Measurements from ENCODE around the gene ARPC5.

Gene ARPC5

GRCh38 chr1:183638649-183639387 lies 3.2 kb upstream of the ARPC5 start:
- H3K36me3 ChIP-seq (replicated peaks in 1 of 2; ENCODE audit: control insufficient read depth in 2 of 2, insufficient read depth in 2 of 2, low read length in 2 of 2): no peaks in the 10 kb centered on the region
- no peaks in the 10 kb centered on the region for H3K9me3 ChIP-seq (replicated peaks in 1 of 2; ENCODE audit: control insufficient read depth in 2 of 2, insufficient read depth in 1 of 2, low read depth in 1 of 2, low read length in 2 of 2)
- H2BK12ac ChIP-seq (ENCODE audit: low read length): no peak overlapping the region
- no peak overlapping the region for H3K9ac ChIP-seq (ENCODE audit: low read depth, low read length, poor library complexity)
- no peak overlapping the region for H2BK15ac ChIP-seq (ENCODE audit: low read length)
- no peak overlapping the region for H3K18ac ChIP-seq (ENCODE audit: low read length)
- no peak overlapping the region for H2BK5ac ChIP-seq (ENCODE audit: low read length)
- H3K4ac ChIP-seq (ENCODE audit: low read length): no peak overlapping the region
- H3K27ac ChIP-seq (replicated peaks; ENCODE audit: low read length): no peak overlapping the region
- H3K4me3 ChIP-seq (ENCODE audit: low read length in 2 of 2): no peak overlapping the region
- H4K91ac ChIP-seq (ENCODE audit: low read depth, low read length, poor library complexity): no peak overlapping the region
- DNase-seq (ENCODE audit: low spot score): no peak
- H3K4me1 ChIP-seq (ENCODE audit: control insufficient read depth in 2 of 2, insufficient read depth in 1 of 2, low read depth in 1 of 2, low read length in 2 of 2): peaks cover 1 to 6% of the 10 kb centered on the region in 2 donors
- H3K23ac ChIP-seq (ENCODE audit: low read depth, low read length, poor library complexity): no peak overlapping the region
- H3K27me3 ChIP-seq (ENCODE audit: control insufficient read depth in 3 of 3, insufficient read depth in 3 of 3, low read depth in 1 of 3, low read length in 3 of 3): no peaks in the 10 kb centered on the region
- no peak overlapping the region for H2AK5ac ChIP-seq (ENCODE audit: low read depth, low read length)
- H3K4me2 ChIP-seq (ENCODE audit: insufficient read depth, low read length, poor library complexity, severe bottlenecking): no peak overlapping the region
- H3K79me1 ChIP-seq (ENCODE audit: low read depth, low read length): peaks cover 5% of the 10 kb centered on the region
- no peak overlapping the region for H3K14ac ChIP-seq (ENCODE audit: low read length)
- WGBS, 2 donors (ENCODE audit: extremely low coverage in 2 of 2, insufficient read length in 2 of 2, insufficient replicate concordance in 1 of 2): no CpG with 5 or more reads among the region's 7 CpGs
- no peak overlapping the region for H2AFZ ChIP-seq (ENCODE audit: low read length)
- no peak overlapping the region for H4K8ac ChIP-seq (ENCODE audit: low read depth, low read length)
- no peak overlapping the region for H2BK120ac ChIP-seq (ENCODE audit: low read depth, low read length)

DNA sequence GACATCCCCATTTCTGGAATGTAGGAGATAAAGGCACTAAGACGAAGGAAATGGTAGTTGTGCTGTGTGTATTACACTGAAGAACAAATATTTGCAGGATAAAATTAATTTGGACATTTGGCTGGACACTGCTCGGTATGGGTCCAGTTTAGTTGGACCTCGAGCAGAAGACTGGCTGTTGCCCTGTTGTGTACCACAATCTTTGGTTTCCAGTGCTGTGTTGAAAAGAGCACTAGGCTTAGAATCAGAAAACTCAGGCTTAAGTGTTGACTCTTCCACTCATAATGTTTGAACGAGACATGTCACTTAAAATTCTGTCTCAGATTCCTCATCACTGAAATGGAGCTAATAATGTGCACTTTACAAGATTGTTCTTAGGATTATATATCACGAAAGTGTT lies 1.2 kb upstream of the ARPC5 start:
- peak overlapping the region in 1 of 2 donors; percentile 94 for H3K4me3 ChIP-seq (ENCODE audit: low read length in 2 of 2)

DNA sequence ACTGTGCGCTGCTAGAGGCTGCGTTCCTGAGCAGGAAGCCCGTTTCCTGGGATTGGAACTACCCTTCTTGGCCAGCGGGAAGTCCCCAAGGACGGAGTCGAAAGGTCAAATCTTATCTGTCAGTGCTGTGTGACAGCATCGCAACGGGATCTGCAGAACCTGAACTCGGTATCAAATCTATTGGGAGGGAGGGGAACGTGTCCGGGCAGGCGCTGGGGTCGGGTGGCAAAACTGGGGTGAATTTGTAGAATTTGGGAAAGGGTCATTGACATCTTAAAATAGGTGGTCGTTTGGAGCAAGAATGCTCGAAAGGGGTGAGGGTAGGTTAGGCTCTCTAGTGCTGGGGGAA lies 725 bp upstream of the ARPC5 start:
- no CpG with 5 or more reads among the region's 15 CpGs for WGBS, 2 donors (ENCODE audit: extremely low coverage in 2 of 2, insufficient read length in 2 of 2, insufficient replicate concordance in 1 of 2)
- H2AK5ac ChIP-seq (ENCODE audit: low read depth, low read length): no peak overlapping the region
- H2AFZ ChIP-seq (ENCODE audit: low read length): peak overlapping the region; percentile 97
- no peak overlapping the region for H2BK5ac ChIP-seq (ENCODE audit: low read length)
- H3K18ac ChIP-seq (ENCODE audit: low read length): no peak overlapping the region
- H3K9ac ChIP-seq (ENCODE audit: low read depth, low read length, poor library complexity): no peak overlapping the region
- H3K4me2 ChIP-seq (ENCODE audit: insufficient read depth, low read length, poor library complexity, severe bottlenecking): peak overlapping the region; percentile 77
- DNase-seq (ENCODE audit: low spot score): no peak
- H2BK15ac ChIP-seq (ENCODE audit: low read length): no peak overlapping the region
- peaks cover 0 to 18% of the 10 kb centered on the region in 2 donors for H3K36me3 ChIP-seq (replicated peaks in 1 of 2; ENCODE audit: control insufficient read depth in 2 of 2, insufficient read depth in 2 of 2, low read length in 2 of 2)
- peaks cover 1 to 14% of the 10 kb centered on the region in 2 donors for H3K4me1 ChIP-seq (ENCODE audit: control insufficient read depth in 2 of 2, insufficient read depth in 1 of 2, low read depth in 1 of 2, low read length in 2 of 2)
- peaks cover 5% of the 10 kb centered on the region for H3K79me1 ChIP-seq (ENCODE audit: low read depth, low read length)
- no peaks in the 10 kb centered on the region for H3K9me3 ChIP-seq (replicated peaks in 1 of 2; ENCODE audit: control insufficient read depth in 2 of 2, insufficient read depth in 1 of 2, low read depth in 1 of 2, low read length in 2 of 2)
- no peak overlapping the region for H3K23ac ChIP-seq (ENCODE audit: low read depth, low read length, poor library complexity)
- peak overlapping the region; percentile 80 to 94 for H3K4me3 ChIP-seq (ENCODE audit: low read length in 2 of 2)
- H4K8ac ChIP-seq (ENCODE audit: low read depth, low read length): no peak overlapping the region
- H3K27ac ChIP-seq (replicated peaks; ENCODE audit: low read length): no peak overlapping the region
- no peaks in the 10 kb centered on the region for H3K27me3 ChIP-seq (ENCODE audit: control insufficient read depth in 3 of 3, insufficient read depth in 3 of 3, low read depth in 1 of 3, low read length in 3 of 3)
- H2BK12ac ChIP-seq (ENCODE audit: low read length): no peak overlapping the region
- H2BK120ac ChIP-seq (ENCODE audit: low read depth, low read length): no peak overlapping the region
- H3K4ac ChIP-seq (ENCODE audit: low read length): no peak overlapping the region
- no peak overlapping the region for H4K91ac ChIP-seq (ENCODE audit: low read depth, low read length, poor library complexity)
- no peak overlapping the region for H3K14ac ChIP-seq (ENCODE audit: low read length)

More for the DNA sequence above, 1.2 kb upstream of the ARPC5 start:
- no peak for DNase-seq (ENCODE audit: low spot score)
- no peak overlapping the region for H2BK5ac ChIP-seq (ENCODE audit: low read length)
- H2BK12ac ChIP-seq (ENCODE audit: low read length): no peak overlapping the region
- peaks cover 0 to 15% of the 10 kb centered on the region in 2 donors for H3K36me3 ChIP-seq (replicated peaks in 1 of 2; ENCODE audit: control insufficient read depth in 2 of 2, insufficient read depth in 2 of 2, low read length in 2 of 2)
- WGBS, 2 donors (ENCODE audit: extremely low coverage in 2 of 2, insufficient read length in 2 of 2, insufficient replicate concordance in 1 of 2): no CpG with 5 or more reads among the region's 5 CpGs
- H2AFZ ChIP-seq (ENCODE audit: low read length): peak overlapping the region; percentile 97
- H3K9ac ChIP-seq (ENCODE audit: low read depth, low read length, poor library complexity): no peak overlapping the region
- no peaks in the 10 kb centered on the region for H3K27me3 ChIP-seq (ENCODE audit: control insufficient read depth in 3 of 3, insufficient read depth in 3 of 3, low read depth in 1 of 3, low read length in 3 of 3)
- no peak overlapping the region for H3K27ac ChIP-seq (replicated peaks; ENCODE audit: low read length)
- H2AK5ac ChIP-seq (ENCODE audit: low read depth, low read length): no peak overlapping the region
- no peak overlapping the region for H2BK15ac ChIP-seq (ENCODE audit: low read length)
- no peak overlapping the region for H4K91ac ChIP-seq (ENCODE audit: low read depth, low read length, poor library complexity)
- H3K4ac ChIP-seq (ENCODE audit: low read length): no peak overlapping the region
- H4K8ac ChIP-seq (ENCODE audit: low read depth, low read length): no peak overlapping the region
- no peaks in the 10 kb centered on the region for H3K9me3 ChIP-seq (replicated peaks in 1 of 2; ENCODE audit: control insufficient read depth in 2 of 2, insufficient read depth in 1 of 2, low read depth in 1 of 2, low read length in 2 of 2)
- H2BK120ac ChIP-seq (ENCODE audit: low read depth, low read length): no peak overlapping the region
- H3K23ac ChIP-seq (ENCODE audit: low read depth, low read length, poor library complexity): no peak overlapping the region
- no peak overlapping the region for H3K18ac ChIP-seq (ENCODE audit: low read length)
- no peak overlapping the region for H3K4me2 ChIP-seq (ENCODE audit: insufficient read depth, low read length, poor library complexity, severe bottlenecking)
- H3K14ac ChIP-seq (ENCODE audit: low read length): no peak overlapping the region
- peaks cover 1 to 13% of the 10 kb centered on the region in 2 donors for H3K4me1 ChIP-seq (ENCODE audit: control insufficient read depth in 2 of 2, insufficient read depth in 1 of 2, low read depth in 1 of 2, low read length in 2 of 2)
- H3K79me1 ChIP-seq (ENCODE audit: low read depth, low read length): peaks cover 5% of the 10 kb centered on the region

DNA sequence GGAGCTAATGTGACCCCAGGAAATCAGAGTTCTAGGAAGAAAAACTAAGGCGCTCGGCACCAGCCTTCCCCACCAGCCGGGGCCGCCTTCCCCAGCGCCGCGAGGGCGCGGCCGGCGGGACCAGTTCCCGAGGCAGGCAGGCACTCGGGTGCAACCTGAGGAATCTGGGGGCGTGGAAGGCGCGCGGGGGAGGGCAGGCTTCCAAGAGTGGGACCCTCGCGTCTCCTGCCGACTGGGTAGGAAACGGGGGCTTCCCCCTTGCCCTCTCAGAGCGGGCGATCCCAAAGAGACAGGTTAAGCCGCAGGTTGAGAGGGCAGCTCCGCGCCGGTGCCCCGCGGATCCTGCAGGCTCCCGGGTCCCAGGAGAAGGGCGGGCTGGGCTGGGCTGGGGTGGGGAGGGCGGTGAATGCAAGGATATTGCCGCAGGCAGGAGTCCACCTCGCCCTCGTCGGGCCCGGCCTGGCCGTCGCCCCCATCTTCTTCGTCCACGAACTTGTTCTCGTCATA lies 431 bp downstream of the ARPC5 start:
- Histone ChIP-seq H3K9ac (ENCODE audit: low read depth, low read length, poor library complexity) (peak overlapping the region; percentile 96), H2BK5ac (ENCODE audit: low read length) (peak overlapping the region; percentile 87), H3K4me3 (ENCODE audit: low read length in 2 of 2) (peak overlapping the region; percentile 94 to 95), H3K18ac (ENCODE audit: low read length) (peak overlapping the region; percentile 99), H3K23ac (ENCODE audit: low read depth, low read length, poor library complexity) (peak overlapping the region; percentile 37), H3K4me1 (ENCODE audit: control insufficient read depth in 2 of 2, insufficient read depth in 1 of 2, low read depth in 1 of 2, low read length in 2 of 2) (peaks cover 1 to 14% of the 10 kb centered on the region in 2 donors), H2BK120ac (ENCODE audit: low read depth, low read length) (peak overlapping the region; percentile 50), H3K4me2 (ENCODE audit: insufficient read depth, low read length, poor library complexity, severe bottlenecking) (peak overlapping the region; percentile 83), H4K91ac (ENCODE audit: low read depth, low read length, poor library complexity) (no peak overlapping the region), H3K9me3 (replicated peaks in 1 of 2; ENCODE audit: control insufficient read depth in 2 of 2, insufficient read depth in 1 of 2, low read depth in 1 of 2, low read length in 2 of 2) (no peaks in the 10 kb centered on the region), H3K36me3 (replicated peaks in 1 of 2; ENCODE audit: control insufficient read depth in 2 of 2, insufficient read depth in 2 of 2, low read length in 2 of 2) (peaks cover 2 to 30% of the 10 kb centered on the region in 2 donors), H2BK15ac (ENCODE audit: low read length) (peak overlapping the region; percentile 85), H2AK5ac (ENCODE audit: low read depth, low read length) (peak overlapping the region; percentile 70), H3K14ac (ENCODE audit: low read length) (peak overlapping the region; percentile 21), H3K4ac (ENCODE audit: low read length) (peak overlapping the region; percentile 53), H3K27me3 (ENCODE audit: control insufficient read depth in 3 of 3, insufficient read depth in 3 of 3, low read depth in 1 of 3, low read length in 3 of 3) (no peaks in the 10 kb centered on the region), H4K8ac (ENCODE audit: low read depth, low read length) (no peak overlapping the region), H2BK12ac (ENCODE audit: low read length) (no peak overlapping the region), H2AFZ (ENCODE audit: low read length) (peak overlapping the region; percentile 97), H3K79me1 (ENCODE audit: low read depth, low read length) (peaks cover 5% of the 10 kb centered on the region), H3K27ac (replicated peaks; ENCODE audit: low read length) (peak overlapping the region; percentile 91)
- DNase-seq (ENCODE audit: low spot score): no peak
- WGBS, 2 donors (ENCODE audit: extremely low coverage in 2 of 2, insufficient read length in 2 of 2, insufficient replicate concordance in 1 of 2): no CpG with 5 or more reads among the region's 42 CpGs
